ENCODE results near the gene CA5A.

CA5A gene

DNA sequence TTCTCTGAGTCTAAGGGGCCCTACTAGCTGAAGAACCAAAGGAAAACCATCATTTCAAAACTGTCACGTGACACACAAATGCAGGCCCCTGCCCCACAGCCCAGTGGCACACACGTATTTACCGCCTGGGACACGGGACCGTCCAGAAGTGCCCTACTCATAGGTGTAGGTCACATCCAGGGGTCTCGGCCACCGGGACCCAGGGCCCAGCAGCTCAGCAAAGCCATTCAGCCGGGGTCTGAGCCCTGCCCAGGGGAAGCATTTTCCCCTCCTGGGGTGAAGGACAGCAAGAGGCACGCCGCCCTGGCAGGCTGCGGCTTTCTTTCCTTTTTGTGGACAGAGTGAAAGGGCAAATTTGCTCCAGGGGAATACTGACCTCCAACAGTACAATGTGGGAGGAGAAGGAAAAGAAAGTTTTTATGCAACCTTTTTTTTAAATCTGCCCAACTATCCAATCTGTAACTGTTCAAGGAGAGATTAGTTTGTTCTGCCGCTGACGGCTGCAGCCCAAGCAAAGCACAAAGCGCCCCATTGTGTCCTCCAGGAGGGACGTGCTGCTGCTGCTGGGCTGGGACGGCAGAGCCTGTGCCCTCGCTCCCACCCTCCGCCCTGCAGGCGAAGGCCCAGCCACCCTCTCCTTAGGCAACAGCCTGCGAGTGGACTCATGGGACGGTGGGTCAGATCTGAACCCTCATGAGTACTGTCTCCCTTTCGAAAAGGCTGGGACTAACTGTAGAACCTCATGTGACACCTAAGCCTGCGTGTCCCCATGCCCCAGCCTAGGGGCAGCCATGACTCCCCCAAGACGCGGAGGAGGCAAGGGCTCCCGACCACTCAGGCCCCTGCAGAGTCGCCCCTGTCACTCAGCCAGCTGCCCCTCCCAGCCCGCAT lies 88.3 kb downstream of the CA5A start:
- no peak for DNase-seq

- no peak for DNase-seq
Observed at GRCh38 chr16:87847467-87847784, 88.9 kb downstream of the CA5A start.

DNA sequence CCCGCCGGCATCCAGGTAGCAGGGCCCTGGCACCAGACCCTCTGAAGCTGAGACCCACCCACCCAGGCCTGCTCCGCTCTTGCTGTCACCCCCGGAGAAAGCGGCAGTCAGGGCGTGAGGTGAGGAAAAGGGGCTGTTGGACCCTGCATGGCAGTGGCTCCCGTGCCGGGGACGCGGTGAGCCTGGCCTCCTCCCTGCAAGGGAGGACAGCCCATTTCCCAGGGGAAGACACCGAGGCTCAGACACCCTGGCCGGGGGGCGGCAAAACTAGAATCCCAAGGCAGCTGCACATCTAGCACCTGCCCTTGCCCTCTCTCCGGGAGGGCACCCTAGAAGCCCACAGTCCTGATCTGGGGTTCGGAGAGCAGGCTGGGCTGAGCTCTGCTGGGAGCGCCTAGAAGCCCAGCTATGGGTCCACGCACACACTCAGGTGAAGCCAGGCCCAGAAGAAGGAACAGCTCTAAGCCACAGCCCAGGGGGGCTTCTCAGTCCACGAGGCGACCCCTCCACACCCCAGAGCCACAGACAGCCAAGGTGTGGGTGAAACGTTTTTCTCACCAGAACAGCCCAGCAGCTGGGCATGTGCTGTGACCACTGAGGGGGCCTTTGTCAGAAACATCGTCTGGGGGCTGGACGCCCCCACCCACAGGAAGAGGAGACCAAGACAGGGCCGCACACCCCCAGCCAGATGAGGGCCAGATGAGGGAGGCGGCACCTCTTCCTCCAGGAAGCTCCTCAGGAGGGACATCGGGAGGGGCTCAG lies 89.4 kb downstream of the CA5A start:
- no peak for DNase-seq

DNA sequence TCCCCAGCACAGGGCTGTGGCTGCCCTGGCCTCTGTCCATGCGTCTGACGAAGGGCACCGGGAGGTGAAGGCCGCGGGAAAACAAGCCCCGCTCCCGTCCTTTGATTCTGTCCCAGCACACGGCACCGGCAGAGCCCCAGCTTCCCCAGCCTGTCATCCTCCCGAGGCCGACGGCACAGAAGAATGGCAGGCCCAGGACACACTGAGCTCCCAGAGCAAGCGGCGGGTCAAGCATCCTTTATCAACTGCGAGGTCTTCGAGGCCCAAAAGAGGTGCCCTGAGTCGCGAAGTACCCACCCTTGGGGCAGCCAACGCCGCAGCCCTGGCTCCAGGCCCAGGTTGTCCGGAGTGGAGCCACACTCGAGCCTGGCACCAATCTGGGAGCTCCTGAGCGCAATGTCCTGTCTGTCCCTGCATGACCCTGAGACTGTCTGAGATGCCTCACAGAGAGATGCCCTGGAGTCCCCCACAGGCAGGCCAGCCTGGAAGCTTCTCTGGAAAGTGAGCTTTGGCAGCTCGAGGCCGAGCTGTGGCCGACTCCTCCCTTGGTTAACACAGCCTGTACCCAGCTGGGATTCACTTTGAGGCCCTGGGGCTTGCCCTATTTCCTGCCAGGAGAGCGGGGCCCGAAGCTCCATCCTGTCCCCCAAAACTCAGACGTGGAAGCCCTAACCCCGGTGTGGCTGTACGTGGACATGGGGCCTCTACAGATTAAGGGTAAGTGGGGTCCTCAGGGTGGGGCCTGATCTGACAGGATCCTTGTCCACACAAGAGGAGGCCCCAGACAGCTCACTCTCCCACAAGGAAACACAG lies 90.3 kb downstream of the CA5A start:
- DNase-seq, result no peak

DNA sequence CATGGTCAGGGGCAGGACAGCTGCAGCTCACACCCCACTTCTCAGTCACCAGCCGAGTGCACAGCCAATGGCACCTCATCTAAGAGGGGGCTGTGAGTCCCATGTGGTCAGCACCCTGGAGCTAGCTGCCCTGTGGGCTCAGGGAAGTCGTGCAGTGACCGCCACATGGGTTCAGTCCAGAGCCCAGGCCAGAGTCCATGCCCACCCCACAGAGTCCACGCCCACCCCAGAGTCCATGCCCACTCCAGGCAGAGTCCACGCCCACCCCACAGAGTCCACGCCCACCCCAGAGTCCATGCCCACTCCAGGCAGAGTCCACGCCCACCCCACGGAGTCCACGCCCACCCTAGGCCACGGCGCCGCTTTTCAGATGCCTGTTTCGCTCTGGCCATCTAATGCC lies 91.1 kb downstream of the CA5A start:
- no peak for DNase-seq

GRCh38 chr16:87844809-87845208 lies 91.5 kb downstream of the CA5A start:
- DNase-seq, result no peak

- DNase-seq, result peak; percentile 55
Observed at GRCh38 chr16:87844120-87844733, 92.1 kb downstream of the CA5A start.

DNA sequence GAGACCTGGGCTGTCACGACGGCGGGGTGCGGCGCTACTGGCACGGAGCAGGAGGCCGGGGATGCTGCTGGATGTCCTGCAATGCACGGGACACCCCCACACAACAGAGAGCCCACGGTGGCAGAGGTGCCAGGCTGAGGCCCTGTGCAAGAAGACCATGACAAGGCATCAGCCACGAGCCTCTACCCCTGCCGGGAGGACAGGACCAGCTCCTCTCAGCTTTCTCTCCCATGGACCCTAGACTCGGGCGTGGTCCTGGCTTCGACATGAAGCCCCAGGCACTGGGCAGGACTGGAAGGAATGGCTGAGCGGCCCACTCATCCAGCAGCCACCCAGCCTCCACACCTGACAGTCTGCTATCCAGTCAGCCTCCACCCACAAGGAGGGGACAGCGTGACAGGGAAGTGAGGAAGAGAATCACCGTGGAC lies 92.6 kb downstream of the CA5A start:
- no peak for DNase-seq

DNA sequence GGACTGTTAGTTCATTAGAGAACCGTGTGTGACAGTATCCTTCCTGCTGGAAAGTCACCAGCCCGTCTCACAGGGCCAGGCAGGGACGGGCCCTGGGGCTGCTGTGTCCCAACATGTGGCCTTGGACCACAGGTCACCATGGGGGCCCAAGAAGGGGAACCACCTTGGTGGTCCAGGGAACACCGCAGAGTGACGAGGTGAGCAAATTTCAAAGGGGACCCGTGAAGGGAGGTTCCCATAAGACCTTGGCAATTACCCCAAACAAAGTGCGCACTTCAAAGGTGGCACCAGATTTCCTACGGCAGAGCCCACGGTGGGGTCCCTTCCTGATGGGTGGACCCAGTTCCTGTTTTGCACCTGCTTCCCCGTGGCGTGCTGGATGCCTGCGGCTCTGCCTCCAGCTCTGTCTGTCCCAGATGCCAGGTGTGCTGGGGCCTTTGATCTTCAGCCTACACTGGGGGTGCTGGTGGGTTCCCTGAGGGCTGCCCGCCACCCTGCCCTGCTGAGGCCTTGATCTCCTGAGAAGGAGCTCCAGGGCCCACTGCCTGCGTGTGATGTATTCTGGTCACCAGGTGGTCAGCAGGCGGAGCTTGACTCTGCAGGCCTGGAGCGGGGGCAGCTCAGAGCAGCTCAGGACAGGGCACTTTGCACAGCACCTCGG lies 94.0 kb downstream of the CA5A start:
- no peak for DNase-seq

DNA sequence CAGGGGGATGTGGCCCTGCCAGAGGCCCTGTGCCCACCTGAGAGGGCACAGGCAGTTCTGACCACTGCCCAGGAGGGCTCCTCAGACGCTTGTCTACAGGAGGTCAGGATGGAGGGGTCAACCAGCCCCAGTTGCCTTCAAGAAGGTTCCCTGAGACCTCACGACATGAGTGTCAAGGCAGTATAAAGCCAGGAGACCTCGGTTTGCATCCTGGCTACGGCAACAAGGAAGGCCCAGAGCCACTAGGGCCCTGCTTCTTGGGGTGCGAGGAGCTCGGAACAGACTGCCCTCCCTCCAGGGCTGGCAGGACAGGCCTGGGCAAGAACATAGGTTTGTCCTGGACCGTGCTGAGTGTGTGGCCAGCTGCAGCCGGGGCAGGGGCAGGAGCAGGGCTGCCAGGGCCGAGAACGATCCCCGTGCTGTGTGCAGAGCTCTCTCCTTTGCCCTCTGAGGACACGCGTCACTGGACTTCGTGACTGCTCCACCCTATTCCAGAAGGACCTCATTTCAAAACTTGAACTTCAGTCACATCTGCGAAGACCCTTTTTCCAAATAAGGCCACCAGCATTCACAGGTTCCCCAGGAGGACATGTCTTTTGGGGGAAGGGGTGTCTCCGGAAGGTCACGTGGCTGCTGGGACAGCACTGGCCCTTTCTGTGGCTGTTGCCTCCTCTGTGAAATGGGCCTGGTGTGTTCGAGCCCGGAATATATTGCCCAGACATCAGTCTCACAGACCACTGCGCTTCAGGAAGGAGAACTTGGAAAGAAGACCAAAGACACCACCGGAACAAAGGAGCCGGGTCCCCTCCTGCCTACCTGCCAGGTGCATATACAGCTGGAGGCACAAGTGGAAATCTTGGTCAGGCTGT lies 94.8 kb downstream of the CA5A start:
- no peak for DNase-seq

DNA sequence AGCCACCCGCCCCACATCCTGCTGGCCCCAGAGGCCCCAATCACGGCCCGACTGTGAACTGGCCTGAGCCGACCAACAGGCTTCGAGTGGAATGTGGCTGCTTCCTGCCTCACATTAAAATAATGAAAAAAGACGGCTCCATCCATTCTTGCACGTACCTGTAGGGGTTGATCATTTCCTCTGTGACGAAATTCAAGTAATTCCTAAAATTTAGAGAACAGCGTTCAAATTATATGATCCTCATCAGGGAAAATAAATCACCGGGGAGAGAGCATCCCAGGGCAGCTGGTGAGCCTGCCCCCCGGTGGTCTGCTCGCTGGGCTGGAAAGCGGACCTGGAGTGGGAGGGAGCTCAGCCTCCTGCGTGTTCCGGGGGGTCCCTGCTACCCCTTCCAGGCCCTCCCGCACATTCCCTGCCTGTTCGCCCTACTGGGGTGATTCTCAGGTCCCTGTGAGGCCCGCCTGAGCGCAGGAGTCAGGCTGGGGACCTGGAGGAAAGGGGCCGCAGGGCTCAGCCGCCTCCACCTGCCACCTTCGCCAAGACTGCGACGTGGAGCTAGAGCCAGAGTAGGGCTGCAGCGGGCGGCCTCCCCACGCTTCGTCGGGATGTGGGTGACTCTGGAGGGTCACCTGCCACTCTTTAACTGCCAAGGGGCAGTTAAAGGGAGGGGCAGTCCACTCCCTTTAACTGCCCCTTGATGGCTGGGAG lies 95.9 kb downstream of the CA5A start:
- DNase-seq, result no peak

DNA sequence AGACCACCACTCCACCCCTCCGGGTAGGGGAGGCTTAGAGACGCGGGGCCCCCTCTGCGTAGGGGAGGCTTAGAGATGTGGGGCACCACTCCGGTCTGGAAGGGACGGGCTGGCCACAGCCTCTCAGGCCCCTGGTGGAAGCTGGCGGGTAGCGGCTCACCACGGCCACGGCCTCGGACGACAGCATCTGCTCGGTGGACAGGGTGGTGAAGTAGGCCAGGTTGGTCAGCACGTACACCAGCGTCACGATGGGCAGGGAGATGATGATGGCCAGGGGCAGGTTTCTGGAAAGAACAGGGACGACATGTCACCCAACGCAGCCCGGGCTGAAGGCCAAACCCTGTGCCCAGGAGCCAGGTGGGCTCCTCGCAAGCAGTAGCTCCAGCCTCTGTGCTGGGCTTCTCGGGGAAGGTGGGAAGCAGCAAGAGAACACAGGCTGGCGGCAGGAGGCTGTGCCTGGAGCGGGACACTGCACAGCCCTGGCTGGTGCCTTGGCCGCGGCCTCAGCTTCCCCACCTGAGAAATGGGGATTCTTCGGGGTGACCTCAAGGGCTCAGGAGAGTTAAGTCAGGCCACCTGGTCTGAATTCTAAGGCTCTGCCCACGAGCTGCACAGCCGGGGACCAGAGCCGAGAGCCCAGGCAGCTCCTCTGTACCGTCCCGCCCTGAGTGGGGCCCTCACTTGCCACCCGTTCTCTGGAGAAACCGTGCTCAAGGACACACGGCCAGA lies 96.6 kb downstream of the CA5A start:
- DNase-seq, result no peak

DNA sequence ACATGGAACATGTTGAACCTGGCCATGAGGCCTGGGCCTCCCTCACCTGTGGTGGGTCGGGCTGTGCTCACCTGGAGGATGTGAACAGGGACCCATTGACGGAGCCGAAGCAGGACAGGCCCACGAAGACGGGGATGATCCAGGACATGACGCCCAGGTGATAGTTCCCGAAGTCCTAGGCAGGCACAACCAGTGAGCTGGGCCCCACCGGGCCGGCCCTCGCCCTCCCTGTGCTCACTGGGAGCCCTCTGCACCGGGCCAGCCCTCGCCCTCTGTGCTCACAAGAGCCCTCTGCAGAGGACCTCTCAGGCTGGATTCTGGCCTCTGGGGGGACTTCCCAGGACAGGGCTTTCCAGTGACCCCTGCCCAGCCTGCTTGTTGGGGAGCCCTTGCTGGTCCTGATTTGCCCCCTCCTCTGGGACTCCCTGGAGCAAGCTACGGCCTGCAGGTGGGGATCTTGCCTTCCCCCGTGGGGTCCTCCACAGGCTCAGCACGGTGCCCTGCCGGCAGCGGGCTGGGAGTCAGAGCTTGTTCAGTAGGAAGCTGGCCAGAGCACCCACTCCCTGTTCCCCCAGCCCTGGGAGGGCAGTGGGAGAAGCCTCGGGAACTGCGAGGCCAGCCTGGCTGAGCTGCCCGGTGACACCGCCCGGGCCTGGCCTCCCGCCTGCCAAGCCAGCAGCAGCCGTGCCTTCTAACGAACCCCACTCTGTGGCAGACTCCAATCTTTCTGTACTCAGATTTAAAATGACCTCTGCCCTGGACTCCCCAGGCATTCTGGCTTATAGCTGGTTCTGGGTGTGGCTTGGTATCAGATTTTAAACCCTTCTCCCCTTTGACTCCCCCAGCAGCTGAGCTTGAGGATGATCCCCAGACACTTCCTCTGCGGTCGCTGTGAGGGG lies 97.4 kb downstream of the CA5A start:
- no peak for DNase-seq
